Measurements from ENCODE around the gene NCR3LG1. TPM values are rescaled to one million over a fixed set of nuclear protein-coding genes. Genes with fewer than 3 reads are reported as not detected.

The NCR3LG1 gene
- total RNA-seq, 1 donor from 2014 or later, result 0.21 TPM

- H3K36me3 ChIP-seq, result no peaks in the 10 kb centered on the region
- H3K9me3 ChIP-seq, result no peaks in the 10 kb centered on the region
- H3K4me1 ChIP-seq, result peaks cover 7 to 8% of the 10 kb centered on the region in 2 donors
- TF ChIP-seq CTCF (IDR thresholded peaks at IDR 0.05), result no peak
- intact Hi-C loops (cut with DNase I), result loop anchor here (5.0 to 10.0 kb wide), 2 partner anchors 180 to 588 kb away; partner anchors contain the start of gene PIK3C2A
- no peak overlapping the region for H3K4me3 ChIP-seq
- DNase-seq (ENCODE audit: low spot score in 2 of 2), result no peak
- H3K27me3 ChIP-seq, result no peaks in the 10 kb centered on the region
- H3K27ac ChIP-seq, result peak overlapping the region in 1 of 2 donors; percentile 52
These were observed 35.7 kb downstream of the NCR3LG1 start for GRCh38 chr11:17387254-17387653.

GRCh38 chr11:17387811-17388210, 36.2 kb downstream of the NCR3LG1 start:
- H3K27me3 ChIP-seq, result no peaks in the 10 kb centered on the region
- H3K4me1 ChIP-seq, result peaks cover 7 to 8% of the 10 kb centered on the region in 2 donors
- intact Hi-C loops (cut with DNase I), result loop anchor here (5.0 to 10.0 kb wide), 2 partner anchors 181 to 587 kb away; partner anchors contain the start of gene PIK3C2A
- no peaks in the 10 kb centered on the region for H3K36me3 ChIP-seq
- no peak for TF ChIP-seq CTCF (IDR thresholded peaks at IDR 0.05)
- no peak overlapping the region for H3K27ac ChIP-seq
- DNase-seq (ENCODE audit: low spot score in 2 of 2), result no peak
- H3K9me3 ChIP-seq, result no peaks in the 10 kb centered on the region
- no peak overlapping the region for H3K4me3 ChIP-seq

GRCh38 chr11:17388609-17389210, 37.1 kb downstream of the NCR3LG1 start, which contains the start of gene KCNJ11:
Gene KCNJ11 (minus strand): TSS chr11:17388659. CDS start chr11:17388091, 568 bp downstream.
- no peaks in the 10 kb centered on the region for H3K36me3 ChIP-seq
- H3K4me3 ChIP-seq, result peak within 1 kb of the TSS; percentile 57 to 67
- intact Hi-C loops (cut with DNase I), result loop anchor here (5.0 to 10.0 kb wide), 2 partner anchors 181 to 586 kb away; partner anchors contain the start of gene PIK3C2A
- H3K9me3 ChIP-seq, result no peaks in the 10 kb centered on the region
- no peak for TF ChIP-seq CTCF (IDR thresholded peaks at IDR 0.05)
- peak within 1 kb of the TSS in 1 of 2 donors; percentile 20 for H3K27ac ChIP-seq
- peaks cover 7 to 8% of the 10 kb centered on the region in 2 donors for H3K4me1 ChIP-seq
- H3K27me3 ChIP-seq, result no peaks in the 10 kb centered on the region
- DNase-seq (ENCODE audit: low spot score in 2 of 2), result no peak

- H3K27ac ChIP-seq, result peak overlapping the region in 1 of 2 donors; percentile 20
- intact Hi-C loops (cut with DNase I), result loop anchor here (5.0 to 10.0 kb wide), 2 partner anchors 182 to 585 kb away; partner anchors contain the start of gene PIK3C2A
- DNase-seq (ENCODE audit: low spot score in 2 of 2), result peak in 1 of 2 donors; percentile 86
- H3K4me1 ChIP-seq, result peaks cover 7 to 8% of the 10 kb centered on the region in 2 donors
- H3K36me3 ChIP-seq, result no peaks in the 10 kb centered on the region
- H3K9me3 ChIP-seq, result no peaks in the 10 kb centered on the region
- no peaks in the 10 kb centered on the region for H3K27me3 ChIP-seq
- H3K4me3 ChIP-seq, result peak overlapping the region; percentile 57 to 67
- TF ChIP-seq CTCF (IDR thresholded peaks at IDR 0.05), result peak; percentile 70 to 88 (median 78)
These were observed 37.8 kb downstream of the NCR3LG1 start for GRCh38 chr11:17389211-17389956.

- no peak overlapping the region for H3K27ac ChIP-seq
- H3K36me3 ChIP-seq, result no peaks in the 10 kb centered on the region
- no peak for DNase-seq (ENCODE audit: low spot score in 2 of 2)
- no peak for TF ChIP-seq CTCF (IDR thresholded peaks at IDR 0.05)
- no peaks in the 10 kb centered on the region for H3K9me3 ChIP-seq
- peak overlapping the region in 1 of 2 donors; percentile 67 for H3K4me3 ChIP-seq
- H3K4me1 ChIP-seq, result peaks cover 7 to 8% of the 10 kb centered on the region in 2 donors
- H3K27me3 ChIP-seq, result no peaks in the 10 kb centered on the region
- intact Hi-C loops (cut with DNase I), result loop anchor here (5.0 to 10.0 kb wide), 2 partner anchors 183 to 585 kb away; partner anchors contain the start of gene PIK3C2A
These were observed 38.5 kb downstream of the NCR3LG1 start for GRCh38 chr11:17389957-17390649.
